GM06990 (cell line): ENCODE measurements around the gene CPB1.

ENCODE experiments used
- DNase-seq: peaks from one replicate; pipeline ENCODE4 v3.0.0-alpha.2; 2011; ENCODE audit not compliant: insufficient read length; ENCODE audit errors: extremely low read depth
- H3K27me3 ChIP-seq: replicated peaks from 2 replicates; pipeline ENCODE4 v1.6.0; 2011; ENCODE audit warnings: low read length; ENCODE audit not compliant: control insufficient read depth, insufficient read depth
- H3K36me3 ChIP-seq: 2 replicates; pipeline ENCODE4 v1.5.1; 2011; ENCODE audit warnings: low read length; ENCODE audit not compliant: control insufficient read depth, insufficient read depth
- H3K4me3 ChIP-seq: replicated peaks from 2 replicates; pipeline ENCODE4 v1.5.1; 2011; ENCODE audit warnings: low read depth, mild to moderate bottlenecking, control low read depth, low read length
- CTCF ChIP-seq: IDR thresholded peaks from 2 replicates; pipeline ENCODE4 v1.5.1; 2011; ENCODE audit warnings: low read length, control low read depth, mild to moderate bottlenecking, inconsistent platforms; ENCODE audit not compliant: insufficient read depth, poor library complexity, severe bottlenecking

CPB1 gene

DNA sequence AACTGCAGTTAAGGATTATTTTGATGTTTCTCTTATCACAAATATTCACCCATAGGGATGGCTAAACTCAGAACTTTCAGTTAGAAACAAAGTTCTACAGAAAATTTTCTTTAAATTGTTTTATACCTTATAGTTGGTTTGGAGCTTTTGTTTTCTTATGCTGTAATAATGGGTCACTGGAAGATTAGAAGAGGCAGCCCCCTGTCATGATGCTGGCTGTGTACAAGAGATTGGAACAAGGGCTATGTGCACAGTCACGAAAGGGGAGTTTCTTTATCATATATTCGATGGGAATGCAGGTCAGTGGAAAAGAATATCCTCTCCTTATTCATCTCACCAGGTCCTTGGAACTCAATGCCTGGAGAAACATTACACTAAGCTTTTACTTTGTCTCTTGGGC lies 25.5 kb downstream of the CPB1 start:
- Histone ChIP-seq H3K36me3 (no peaks in the 10 kb centered on the region), H3K4me3 (no peak overlapping the region), H3K27me3 (no peaks in the 10 kb centered on the region; the same call in 1 of the 2 replicates)
- DNase-seq, result no peak
- TF ChIP-seq CTCF, result no peak

DNA sequence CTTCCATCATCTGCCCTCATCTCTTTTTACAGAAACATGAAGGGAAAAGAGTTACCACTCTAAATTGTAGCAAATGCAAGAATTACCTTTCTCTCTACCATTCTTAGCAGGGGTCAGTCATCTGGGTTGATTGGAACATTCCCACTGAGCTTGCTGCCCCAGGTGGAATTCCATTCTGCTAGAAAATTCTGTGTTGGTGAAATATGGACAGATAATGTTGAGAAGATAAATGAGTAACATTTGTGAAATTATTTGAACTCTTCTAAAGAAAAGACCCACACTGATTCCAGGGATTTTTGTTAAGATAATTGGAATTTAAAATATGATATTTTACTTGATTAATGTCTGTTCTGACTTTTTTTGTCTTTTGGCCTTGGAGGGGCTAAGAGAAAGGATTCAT lies 26.4 kb downstream of the CPB1 start:
- no peak for DNase-seq
- Histone ChIP-seq H3K27me3 (no peaks in the 10 kb centered on the region; the same call in 1 of the 2 replicates), H3K36me3 (no peaks in the 10 kb centered on the region), H3K4me3 (no peak overlapping the region)
- TF ChIP-seq CTCF, result no peak

DNA sequence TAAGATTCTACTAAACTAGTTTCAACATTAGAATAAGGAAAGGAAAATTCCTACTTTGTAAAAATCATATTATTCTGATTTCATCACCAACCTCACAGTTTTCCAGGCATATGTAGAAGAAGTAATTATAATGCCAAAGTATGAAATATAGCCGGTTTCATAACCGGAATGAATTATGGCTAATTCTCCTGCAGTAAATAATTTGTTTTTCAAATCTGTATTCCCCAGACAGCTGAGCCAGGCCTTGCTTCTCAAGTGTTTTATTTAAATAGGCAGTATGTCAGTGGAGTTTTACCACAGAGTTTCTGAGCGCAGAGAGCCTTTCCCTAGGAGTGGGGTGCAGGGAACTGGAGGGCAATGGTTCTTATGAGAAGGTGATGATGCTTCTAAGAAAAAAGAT lies 28.8 kb downstream of the CPB1 start:
- no peak for DNase-seq
- H3K4me3 ChIP-seq, result no peak overlapping the region
- TF ChIP-seq CTCF, result no peak
- no peaks in the 10 kb centered on the region; the same call in 1 of the 2 replicates for H3K27me3 ChIP-seq
- H3K36me3 ChIP-seq, result no peaks in the 10 kb centered on the region

DNA sequence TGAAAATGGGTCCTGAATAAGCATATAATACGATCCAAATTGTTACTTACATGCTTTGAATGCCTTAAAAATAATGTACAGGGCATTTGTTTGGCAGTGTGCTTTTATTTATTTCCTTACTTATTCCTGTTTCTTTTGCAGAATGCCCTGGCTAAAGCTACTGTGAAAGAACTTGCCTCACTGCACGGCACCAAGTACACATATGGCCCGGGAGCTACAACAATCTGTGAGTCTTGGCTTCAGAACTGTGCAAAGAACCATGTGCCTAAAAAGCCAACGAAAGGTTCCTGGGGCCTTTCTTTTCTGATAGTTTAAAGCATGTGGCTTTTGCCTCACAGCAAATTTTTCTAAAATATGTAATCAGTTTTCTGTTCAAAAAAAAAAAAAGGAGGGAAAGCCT lies 29.7 kb downstream of the CPB1 start:
- TF ChIP-seq CTCF, result no peak
- no peak for DNase-seq
- Histone ChIP-seq H3K36me3 (no peaks in the 10 kb centered on the region), H3K27me3 (no peaks in the 10 kb centered on the region; the same call in 1 of the 2 replicates), H3K4me3 (no peak overlapping the region)

GRCh38 chr3:148861277-148861869 lies 33.8 kb downstream of the CPB1 start:
- no peak for DNase-seq
- Histone ChIP-seq H3K4me3 (no peak overlapping the region), H3K36me3 (no peaks in the 10 kb centered on the region), H3K27me3 (no peaks in the 10 kb centered on the region; the same call in 1 of the 2 replicates)
- peak; percentile 50 for TF ChIP-seq CTCF

DNA sequence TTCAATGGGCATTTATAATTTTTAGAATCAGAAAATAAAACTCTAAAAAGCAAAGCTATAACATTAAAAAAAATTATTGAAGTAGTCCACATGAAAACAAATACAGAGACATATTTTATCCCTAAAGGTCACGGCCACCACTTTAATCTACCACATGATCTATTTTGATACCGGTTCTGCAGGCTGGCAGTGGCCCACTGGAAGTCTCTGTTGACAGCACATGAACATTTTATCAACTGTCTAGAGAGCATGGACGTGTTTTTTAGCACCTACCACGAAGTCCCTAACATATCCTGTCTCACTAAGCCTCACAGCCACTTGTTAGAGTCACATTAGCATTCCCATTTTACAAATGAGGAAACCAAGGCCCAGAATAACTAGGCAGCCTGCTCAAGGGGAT lies 35.7 kb downstream of the CPB1 start:
- TF ChIP-seq CTCF, result no peak
- DNase-seq, result no peak
- no peaks in the 10 kb centered on the region; the same call in 1 of the 2 replicates for H3K27me3 ChIP-seq
- H3K4me3 ChIP-seq, result no peak overlapping the region
- H3K36me3 ChIP-seq, result no peaks in the 10 kb centered on the region
